ENCODE data around the gene DDX24.

DNA sequence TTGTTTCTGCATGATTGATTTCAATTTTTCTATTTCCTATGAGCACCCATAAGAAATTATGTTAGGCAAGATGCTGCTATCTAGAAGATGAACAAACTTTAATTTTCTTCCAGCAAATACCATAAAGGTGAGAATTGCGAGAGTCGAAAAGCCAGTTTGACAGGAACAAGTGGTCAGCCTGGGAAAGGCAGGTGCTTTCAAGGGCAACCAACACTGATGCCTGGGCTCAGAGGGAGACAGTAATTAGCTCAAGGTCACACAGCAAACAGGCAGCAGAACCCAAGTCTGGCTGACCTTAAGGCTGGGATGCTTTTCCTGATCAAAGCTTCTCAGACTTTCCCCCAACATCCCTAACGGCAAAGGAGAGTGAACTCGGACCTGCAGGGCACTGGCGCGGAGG is 61.7 kb downstream of the DDX24 start:
- TF ChIP-seq CTCF (IDR thresholded peaks at IDR 0.05; ENCODE audit: low read depth, low read length, poor library complexity, severe bottlenecking) = no peak
- TF ChIP-seq EZH2phosphoT487 (IDR thresholded peaks at IDR 0.05; ENCODE audit: borderline replicate concordance, low read length) = no peak

Measured in DOHH2 (cell line).